Measurements from ENCODE around the gene EEF2K. TPM values are rescaled to one million over a fixed set of nuclear protein-coding genes. Genes with fewer than 3 reads are reported as not detected.

EEF2K gene
- polyA plus RNA-seq, 4 donors, result 2.4 to 23.5 (median 5.8) TPM

DNA sequence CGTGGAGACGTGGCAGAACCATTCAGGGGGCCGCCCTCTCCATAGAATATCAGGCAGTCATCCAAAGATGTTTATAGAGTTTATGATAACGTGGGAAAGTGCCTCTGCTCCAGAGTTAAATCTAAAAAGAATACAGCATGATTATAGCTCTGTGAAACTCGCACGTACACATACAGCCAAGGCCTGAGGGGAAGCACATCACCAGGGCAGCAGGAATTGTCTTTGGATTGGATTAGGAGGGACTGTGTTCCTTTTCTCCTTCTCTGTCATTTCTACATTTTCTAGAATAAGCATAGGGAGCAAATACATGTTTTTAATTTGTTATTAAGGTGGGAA lies 26.9 kb downstream of the EEF2K start:
- no peak for DNase-seq
- H3K4me3 ChIP-seq (ENCODE audit: low read depth in 1 of 3, low read length in 3 of 3), result no peak overlapping the region
- peaks cover 2 to 33% (median 5%) of the 10 kb centered on the region in 3 donors for H3K4me1 ChIP-seq (ENCODE audit: control insufficient read depth in 3 of 3, insufficient read depth in 2 of 3, low read depth in 1 of 3, low read length in 2 of 3)
- H3K27ac ChIP-seq (ENCODE audit: low read depth in 1 of 3, low read length in 2 of 3), result peak overlapping the region; percentile 56 to 89 (median 85)
- H3K36me3 ChIP-seq (ENCODE audit: control insufficient read depth in 3 of 3, insufficient read depth in 2 of 3, low read depth in 1 of 3, low read length in 3 of 3), result peaks cover 2 to 37% (median 4%) of the 10 kb centered on the region in 3 donors
- 21 to 55% (median 27%) methylated on average over 6 of the region's 6 CpGs for WGBS, 3 donors
- H3K27me3 ChIP-seq (ENCODE audit: control insufficient read depth in 3 of 3, insufficient read depth in 3 of 3, low read length in 3 of 3), result no peaks in the 10 kb centered on the region
- H3K9me3 ChIP-seq (ENCODE audit: control insufficient read depth in 2 of 2, insufficient read depth in 1 of 2, low read depth in 1 of 2, low read length in 1 of 2), result no peaks in the 10 kb centered on the region
- no peak for FAIRE-seq

DNA sequence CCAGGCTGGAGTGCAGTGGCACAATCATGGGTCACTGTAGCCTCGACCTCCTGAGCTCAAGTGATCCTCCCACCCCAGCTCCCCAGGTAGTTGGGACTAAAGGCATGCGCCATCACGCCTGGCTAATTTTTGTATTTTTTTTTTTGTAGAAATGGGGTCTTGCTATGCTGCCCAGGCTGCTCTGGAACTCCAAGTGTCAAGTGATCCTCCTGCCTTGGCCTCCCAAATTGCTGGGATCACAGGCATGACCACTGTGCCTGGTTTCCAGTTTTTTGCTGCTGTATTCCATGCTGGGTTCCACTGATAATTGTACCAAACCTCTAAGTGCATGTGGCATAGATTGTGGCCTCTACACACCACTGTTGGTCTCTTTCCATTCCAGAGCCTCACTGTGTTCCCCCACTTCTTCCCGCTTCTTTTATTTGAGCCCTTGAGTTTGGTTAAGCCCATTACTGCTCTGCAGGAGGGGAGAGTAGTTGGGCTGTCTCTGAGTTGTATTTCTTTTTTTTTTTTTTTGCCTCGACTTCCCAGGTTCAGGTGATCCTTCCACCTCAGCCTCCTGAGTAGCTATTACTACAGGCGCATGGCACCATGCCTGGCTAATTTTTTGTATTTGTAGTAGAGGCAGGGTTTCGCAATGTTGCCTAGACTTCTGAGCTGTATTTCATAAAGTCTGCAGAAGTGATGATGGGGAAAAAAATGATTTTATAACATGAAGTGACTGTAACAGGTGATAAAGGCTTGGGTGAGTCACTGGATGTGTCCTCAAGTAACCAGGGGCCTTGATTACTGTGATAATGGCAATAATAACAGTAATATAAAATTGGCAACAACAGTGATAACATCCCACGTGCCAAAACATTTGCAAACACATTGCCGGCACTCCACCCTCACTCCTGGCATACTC lies 30.0 kb downstream of the EEF2K start:
- 42 to 75% (median 56%) methylated on average over 9 of the region's 9 CpGs for WGBS, 3 donors

DNA sequence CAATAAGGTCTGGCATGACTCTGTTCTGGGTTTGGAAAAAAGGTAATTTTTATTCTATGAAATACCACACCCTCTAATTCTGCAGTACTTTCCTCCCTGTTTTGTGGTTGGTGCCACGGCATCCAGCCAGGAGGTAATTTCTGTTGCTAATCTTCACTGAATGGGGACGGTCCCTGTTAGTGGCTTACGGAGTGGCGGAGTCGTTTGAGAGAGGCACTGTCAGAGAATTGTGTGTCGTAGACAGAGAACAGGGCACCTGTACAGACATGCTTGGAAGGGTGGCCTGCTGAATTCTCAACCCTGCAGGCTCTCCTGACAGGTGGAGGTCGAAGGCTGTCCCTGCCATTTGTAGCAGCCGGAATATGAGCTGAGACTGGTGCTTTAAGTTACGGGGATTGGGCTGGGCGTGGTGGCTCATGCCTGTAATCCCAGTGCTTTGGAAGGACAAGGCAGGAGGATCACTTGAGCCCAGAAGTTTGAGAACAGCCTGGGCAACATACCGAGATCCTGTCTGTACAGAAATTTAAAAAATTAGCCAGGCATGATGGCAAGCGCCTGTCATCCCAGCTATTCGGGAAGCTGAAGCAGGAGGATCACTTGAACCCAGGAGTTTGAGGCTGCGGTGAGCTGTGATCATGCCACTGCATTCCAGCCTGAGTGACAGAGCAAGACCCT lies 33.2 kb downstream of the EEF2K start:
- no peaks in the 10 kb centered on the region for H3K9me3 ChIP-seq (ENCODE audit: control insufficient read depth in 2 of 2, insufficient read depth in 1 of 2, low read depth in 1 of 2, low read length in 1 of 2)
- no peak overlapping the region for H3K4me3 ChIP-seq (ENCODE audit: low read depth in 1 of 3, low read length in 3 of 3)
- FAIRE-seq (no peak), DNase-seq (peak in 1 of 2 donors; percentile 13)
- peaks cover 0 to 14% (median 5%) of the 10 kb centered on the region in 3 donors for H3K4me1 ChIP-seq (ENCODE audit: control insufficient read depth in 3 of 3, insufficient read depth in 2 of 3, low read depth in 1 of 3, low read length in 2 of 3)
- WGBS, 3 donors, result 39 to 71% (median 69%) methylated on average over 14 of the region's 14 CpGs
- H3K27me3 ChIP-seq (ENCODE audit: control insufficient read depth in 3 of 3, insufficient read depth in 3 of 3, low read length in 3 of 3), result no peaks in the 10 kb centered on the region
- no peak overlapping the region for H3K27ac ChIP-seq (ENCODE audit: low read depth in 1 of 3, low read length in 2 of 3)
- H3K36me3 ChIP-seq (ENCODE audit: control insufficient read depth in 3 of 3, insufficient read depth in 2 of 3, low read depth in 1 of 3, low read length in 3 of 3), result peaks cover 0 to 24% (median 0%) of the 10 kb centered on the region in 3 donors

More for the DNA sequence above, 30.0 kb downstream of the EEF2K start:
- Histone ChIP-seq H3K4me1 (ENCODE audit: control insufficient read depth in 3 of 3, insufficient read depth in 2 of 3, low read depth in 1 of 3, low read length in 2 of 3) (peaks cover 5 to 35% (median 5%) of the 10 kb centered on the region in 3 donors), H3K4me3 (ENCODE audit: low read depth in 1 of 3, low read length in 3 of 3) (no peak overlapping the region), H3K27ac (ENCODE audit: low read depth in 1 of 3, low read length in 2 of 3) (peak overlapping the region; percentile 43 to 68 (median 54)), H3K36me3 (ENCODE audit: control insufficient read depth in 3 of 3, insufficient read depth in 2 of 3, low read depth in 1 of 3, low read length in 3 of 3) (peaks cover 0 to 28% (median 0%) of the 10 kb centered on the region in 3 donors), H3K9me3 (ENCODE audit: control insufficient read depth in 2 of 2, insufficient read depth in 1 of 2, low read depth in 1 of 2, low read length in 1 of 2) (no peaks in the 10 kb centered on the region), H3K27me3 (ENCODE audit: control insufficient read depth in 3 of 3, insufficient read depth in 3 of 3, low read length in 3 of 3) (no peaks in the 10 kb centered on the region)
- FAIRE-seq, result no peak
- DNase-seq, result peak; percentile 82 to 97

DNA sequence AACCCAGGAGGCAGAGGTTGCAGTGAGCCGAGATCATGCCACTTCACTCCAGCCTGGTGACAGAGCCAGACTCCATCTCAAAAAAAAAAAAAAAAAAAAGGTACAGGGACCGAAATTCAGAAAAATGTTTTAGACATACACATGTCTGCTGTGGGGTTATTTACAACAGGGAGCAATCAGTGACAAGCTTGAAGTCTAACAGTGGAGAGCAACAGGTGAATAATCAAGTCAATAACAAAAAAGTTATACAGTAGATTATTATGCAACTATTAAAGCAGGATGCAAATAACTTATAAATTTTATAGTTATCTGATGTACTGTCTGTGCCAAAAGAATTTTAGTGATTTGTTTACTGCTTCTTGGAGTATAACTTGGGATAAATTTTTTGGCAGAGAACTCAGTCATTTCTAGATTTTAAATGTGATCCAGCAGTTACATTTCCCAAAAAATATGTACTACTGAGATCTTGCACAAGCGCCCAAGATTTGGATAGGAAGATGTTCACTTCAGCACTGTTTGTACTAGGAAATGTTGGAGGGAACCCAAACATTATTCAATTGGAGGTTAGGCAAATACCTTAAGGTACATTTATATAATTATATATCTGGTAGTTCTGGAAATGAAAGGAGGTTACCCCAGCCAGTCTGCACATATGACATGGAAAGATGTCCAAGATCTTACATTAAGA lies 34.1 kb downstream of the EEF2K start:
- no peak overlapping the region for H3K27ac ChIP-seq (ENCODE audit: low read depth in 1 of 3, low read length in 2 of 3)

DNA sequence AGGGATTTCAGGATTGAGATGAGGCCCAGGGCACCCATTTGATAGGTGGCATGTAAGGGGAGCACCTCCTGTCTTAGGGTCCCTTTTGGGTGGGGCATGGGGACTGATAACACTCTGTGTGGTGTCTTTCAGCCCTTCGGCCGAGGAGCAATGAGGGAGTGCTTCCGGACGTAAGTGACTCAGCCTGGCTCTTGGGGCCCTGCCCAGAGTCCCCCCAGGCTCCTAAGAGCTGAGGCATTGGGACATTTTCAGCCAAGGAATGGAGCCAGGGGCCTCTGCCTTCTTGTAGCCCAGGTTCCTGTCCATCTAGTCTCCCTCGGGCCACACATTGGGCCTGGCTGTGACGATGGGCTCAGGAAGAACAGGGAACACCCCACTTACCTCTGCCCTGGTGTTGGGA lies 44.4 kb downstream of the EEF2K start:
- WGBS, 3 donors, result 90 to 96% (median 92%) methylated on average over 6 of the region's 6 CpGs
- Histone ChIP-seq H3K9me3 (ENCODE audit: control insufficient read depth in 2 of 2, insufficient read depth in 1 of 2, low read depth in 1 of 2, low read length in 1 of 2) (peaks cover 0 to 6% of the 10 kb centered on the region in 2 donors), H3K4me3 (ENCODE audit: low read depth in 1 of 3, low read length in 3 of 3) (no peak overlapping the region), H3K4me1 (ENCODE audit: control insufficient read depth in 3 of 3, insufficient read depth in 2 of 3, low read depth in 1 of 3, low read length in 2 of 3) (no peaks in the 10 kb centered on the region), H3K27ac (ENCODE audit: low read depth in 1 of 3, low read length in 2 of 3) (no peak overlapping the region), H3K27me3 (ENCODE audit: control insufficient read depth in 3 of 3, insufficient read depth in 3 of 3, low read length in 3 of 3) (no peaks in the 10 kb centered on the region), H3K36me3 (ENCODE audit: control insufficient read depth in 3 of 3, insufficient read depth in 2 of 3, low read depth in 1 of 3, low read length in 3 of 3) (peaks cover 3 to 81% (median 10%) of the 10 kb centered on the region in 3 donors)
- DNase-seq (no peak), FAIRE-seq (no peak)

More for the DNA sequence above, 34.1 kb downstream of the EEF2K start:
- H3K4me3 ChIP-seq (ENCODE audit: low read depth in 1 of 3, low read length in 3 of 3), result no peak overlapping the region
- peaks cover 0 to 31% (median 2%) of the 10 kb centered on the region in 3 donors for H3K36me3 ChIP-seq (ENCODE audit: control insufficient read depth in 3 of 3, insufficient read depth in 2 of 3, low read depth in 1 of 3, low read length in 3 of 3)
- DNase-seq (no peak), FAIRE-seq (no peak)
- 64 to 86% (median 84%) methylated on average over 3 of the region's 3 CpGs for WGBS, 3 donors
- H3K9me3 ChIP-seq (ENCODE audit: control insufficient read depth in 2 of 2, insufficient read depth in 1 of 2, low read depth in 1 of 2, low read length in 1 of 2), result no peaks in the 10 kb centered on the region
- H3K4me1 ChIP-seq (ENCODE audit: control insufficient read depth in 3 of 3, insufficient read depth in 2 of 3, low read depth in 1 of 3, low read length in 2 of 3), result peaks cover 0 to 13% (median 5%) of the 10 kb centered on the region in 3 donors
- no peaks in the 10 kb centered on the region for H3K27me3 ChIP-seq (ENCODE audit: control insufficient read depth in 3 of 3, insufficient read depth in 3 of 3, low read length in 3 of 3)

DNA sequence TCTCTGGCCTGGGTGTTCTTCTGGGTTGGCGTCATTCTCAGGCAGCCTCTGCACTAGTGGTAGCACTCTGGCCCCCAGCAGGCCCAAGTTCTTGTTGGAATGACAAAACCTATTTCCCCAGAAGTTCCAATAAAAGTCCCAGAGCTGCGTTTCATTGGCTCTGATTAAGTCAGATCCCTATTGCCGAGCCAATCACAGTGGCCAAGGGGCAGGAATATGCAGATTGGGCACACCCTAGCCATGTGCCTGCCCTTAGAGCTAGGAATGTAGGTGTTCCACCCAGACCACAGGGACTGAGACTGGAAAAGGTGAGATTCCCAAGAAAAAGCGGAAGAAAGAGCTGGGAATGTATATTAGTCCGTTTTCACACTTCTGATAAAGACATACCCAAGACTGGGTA lies 46.2 kb downstream of the EEF2K start:
- H3K4me3 ChIP-seq (ENCODE audit: low read depth in 1 of 3, low read length in 3 of 3), result no peak overlapping the region
- no peak overlapping the region for H3K27ac ChIP-seq (ENCODE audit: low read depth in 1 of 3, low read length in 2 of 3)
- H3K4me1 ChIP-seq (ENCODE audit: control insufficient read depth in 3 of 3, insufficient read depth in 2 of 3, low read depth in 1 of 3, low read length in 2 of 3), result no peaks in the 10 kb centered on the region
- H3K9me3 ChIP-seq (ENCODE audit: control insufficient read depth in 2 of 2, insufficient read depth in 1 of 2, low read depth in 1 of 2, low read length in 1 of 2), result peaks cover 0 to 11% of the 10 kb centered on the region in 2 donors
- H3K27me3 ChIP-seq (ENCODE audit: control insufficient read depth in 3 of 3, insufficient read depth in 3 of 3, low read length in 3 of 3), result no peaks in the 10 kb centered on the region
- DNase-seq, result no peak
- H3K36me3 ChIP-seq (ENCODE audit: control insufficient read depth in 3 of 3, insufficient read depth in 2 of 3, low read depth in 1 of 3, low read length in 3 of 3), result peaks cover 5 to 85% (median 18%) of the 10 kb centered on the region in 3 donors
- FAIRE-seq, result no peak
- 84 to 98% (median 95%) methylated on average over 5 of the region's 5 CpGs for WGBS, 3 donors

DNA sequence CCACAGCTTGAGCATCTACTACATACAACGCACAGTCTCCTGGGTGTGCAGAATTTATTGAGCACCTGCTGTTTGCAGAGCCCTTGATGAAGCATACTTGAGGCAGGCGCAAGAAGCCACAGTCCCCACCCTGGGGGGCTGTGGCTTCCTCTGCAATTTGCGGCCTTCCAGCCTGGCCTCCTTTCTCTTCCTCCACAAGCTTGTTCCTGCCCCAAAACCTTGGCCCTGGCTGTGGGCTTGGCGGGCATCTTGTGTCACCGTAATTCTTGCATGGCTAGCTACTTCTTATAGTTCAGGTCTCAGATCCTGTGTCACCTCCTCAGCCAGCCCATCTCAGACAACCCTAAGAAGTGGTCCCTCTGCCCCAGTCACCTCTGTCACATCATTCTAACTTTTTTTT lies 47.2 kb downstream of the EEF2K start:
- H3K4me1 ChIP-seq (ENCODE audit: control insufficient read depth in 3 of 3, insufficient read depth in 2 of 3, low read depth in 1 of 3, low read length in 2 of 3), result no peaks in the 10 kb centered on the region
- no peaks in the 10 kb centered on the region for H3K27me3 ChIP-seq (ENCODE audit: control insufficient read depth in 3 of 3, insufficient read depth in 3 of 3, low read length in 3 of 3)
- no peak for FAIRE-seq
- no peak overlapping the region for H3K27ac ChIP-seq (ENCODE audit: low read depth in 1 of 3, low read length in 2 of 3)
- H3K4me3 ChIP-seq (ENCODE audit: low read depth in 1 of 3, low read length in 3 of 3), result no peak overlapping the region
- WGBS, 3 donors, result 80 to 94% (median 92%) methylated on average over 5 of the region's 5 CpGs
- peaks cover 0 to 21% of the 10 kb centered on the region in 2 donors for H3K9me3 ChIP-seq (ENCODE audit: control insufficient read depth in 2 of 2, insufficient read depth in 1 of 2, low read depth in 1 of 2, low read length in 1 of 2)
- H3K36me3 ChIP-seq (ENCODE audit: control insufficient read depth in 3 of 3, insufficient read depth in 2 of 3, low read depth in 1 of 3, low read length in 3 of 3), result peaks cover 9 to 86% (median 20%) of the 10 kb centered on the region in 3 donors
- no peak for DNase-seq

DNA sequence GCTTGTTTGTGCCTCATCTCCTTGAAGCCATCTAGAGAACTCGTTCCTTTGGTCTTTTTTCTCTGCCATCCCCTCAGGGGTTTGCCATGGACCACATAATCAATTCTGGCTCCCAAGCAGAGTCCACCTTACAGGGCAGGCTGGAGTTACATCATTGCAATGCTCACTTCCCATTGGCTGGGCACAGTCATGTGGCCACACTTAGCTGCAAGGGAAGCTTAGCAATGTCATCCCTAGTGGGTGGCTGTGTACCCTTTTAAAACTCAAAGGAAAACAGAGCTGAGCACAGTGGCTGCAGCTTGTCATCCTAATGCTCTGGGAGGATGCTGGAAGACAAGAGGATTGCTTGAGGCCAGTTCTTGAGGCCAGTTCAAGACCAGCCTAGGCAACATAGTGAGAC lies 49.3 kb downstream of the EEF2K start:
- peaks cover 0 to 33% of the 10 kb centered on the region in 2 donors for H3K9me3 ChIP-seq (ENCODE audit: control insufficient read depth in 2 of 2, insufficient read depth in 1 of 2, low read depth in 1 of 2, low read length in 1 of 2)
- no peak for DNase-seq
- no peak overlapping the region for H3K4me3 ChIP-seq (ENCODE audit: low read depth in 1 of 3, low read length in 3 of 3)
- no peak for FAIRE-seq
- H3K27ac ChIP-seq (ENCODE audit: low read depth in 1 of 3, low read length in 2 of 3), result no peak overlapping the region
- no peaks in the 10 kb centered on the region for H3K4me1 ChIP-seq (ENCODE audit: control insufficient read depth in 3 of 3, insufficient read depth in 2 of 3, low read depth in 1 of 3, low read length in 2 of 3)
- H3K36me3 ChIP-seq (ENCODE audit: control insufficient read depth in 3 of 3, insufficient read depth in 2 of 3, low read depth in 1 of 3, low read length in 3 of 3), result peaks cover 11 to 84% (median 17%) of the 10 kb centered on the region in 3 donors
- 92 to 100% (median 100%) methylated on average over 1 of the region's 1 CpG for WGBS, 3 donors
- H3K27me3 ChIP-seq (ENCODE audit: control insufficient read depth in 3 of 3, insufficient read depth in 3 of 3, low read length in 3 of 3), result no peaks in the 10 kb centered on the region

Data from small intestine (tissue), 7 donors.